BE2C (cell line): ENCODE measurements around the gene CYP4Z1.
"Not testable (repeated sequence)": the region's sequence is repeated elsewhere in the genome, so short reads cannot be mapped to it uniquely, and the experiment has no call there.

ENCODE experiments used
- DNase-seq: peaks from one replicate; pipeline ENCODE4 v3.0.0-alpha.2; 2020
- H3K27me3 ChIP-seq: fragments of 250-450 bp; sonication (Bioruptor Pico); 2 replicates; pipeline ENCODE4 v1.5.1; 2020; ENCODE audit warnings: mild to moderate bottlenecking
- H3K36me3 ChIP-seq: fragments of 250-450 bp; sonication (Bioruptor Pico); 2 replicates; pipeline ENCODE4 v1.5.1; 2020; ENCODE audit warnings: mild to moderate bottlenecking
- H3K4me1 ChIP-seq: fragments of 250-450 bp; sonication (Bioruptor Pico); 2 replicates; pipeline ENCODE4 v1.5.1; 2020
- H3K4me3 ChIP-seq: 2 replicates; pipeline ENCODE4 v1.5.1; 2011; ENCODE audit warnings: low read depth, low read length
- H3K9me3 ChIP-seq: fragments of 250-450 bp; sonication (Bioruptor Pico); 2 replicates; pipeline ENCODE4 v1.5.1; 2020
- TF ChIP-seq, protein P1 (sequence below): IDR thresholded peaks from 2 replicates; pipeline ENCODE4 v1.5.1; 2012; ENCODE audit warnings: mild to moderate bottlenecking, low read depth, low read length

CYP4Z1 gene

DNA sequence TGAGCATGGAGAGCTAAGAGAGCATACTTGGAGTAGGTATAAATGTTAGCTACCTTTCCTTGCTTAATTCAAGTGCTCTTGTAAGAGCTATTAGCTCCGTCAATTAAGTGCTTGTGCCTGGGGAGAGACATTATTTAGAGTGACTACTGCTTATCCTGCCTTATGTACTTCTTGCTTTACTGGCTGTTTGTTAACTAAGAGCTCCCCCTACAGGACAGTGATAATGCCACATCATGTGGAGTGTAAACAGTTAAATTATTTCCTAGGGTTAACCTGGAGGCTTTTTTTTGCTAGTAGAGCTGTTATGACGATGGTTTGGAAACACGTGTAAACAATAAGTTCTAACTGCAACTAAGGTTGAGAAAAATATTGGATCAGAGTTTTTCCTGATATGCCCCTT lies 24.4 kb downstream of the CYP4Z1 start:
- not testable (repeated sequence) for H3K27me3 ChIP-seq, H3K4me3 ChIP-seq, H3K4me1 ChIP-seq, H3K9me3 ChIP-seq, H3K36me3 ChIP-seq, DNase-seq
- TF ChIP-seq, protein P1, sequence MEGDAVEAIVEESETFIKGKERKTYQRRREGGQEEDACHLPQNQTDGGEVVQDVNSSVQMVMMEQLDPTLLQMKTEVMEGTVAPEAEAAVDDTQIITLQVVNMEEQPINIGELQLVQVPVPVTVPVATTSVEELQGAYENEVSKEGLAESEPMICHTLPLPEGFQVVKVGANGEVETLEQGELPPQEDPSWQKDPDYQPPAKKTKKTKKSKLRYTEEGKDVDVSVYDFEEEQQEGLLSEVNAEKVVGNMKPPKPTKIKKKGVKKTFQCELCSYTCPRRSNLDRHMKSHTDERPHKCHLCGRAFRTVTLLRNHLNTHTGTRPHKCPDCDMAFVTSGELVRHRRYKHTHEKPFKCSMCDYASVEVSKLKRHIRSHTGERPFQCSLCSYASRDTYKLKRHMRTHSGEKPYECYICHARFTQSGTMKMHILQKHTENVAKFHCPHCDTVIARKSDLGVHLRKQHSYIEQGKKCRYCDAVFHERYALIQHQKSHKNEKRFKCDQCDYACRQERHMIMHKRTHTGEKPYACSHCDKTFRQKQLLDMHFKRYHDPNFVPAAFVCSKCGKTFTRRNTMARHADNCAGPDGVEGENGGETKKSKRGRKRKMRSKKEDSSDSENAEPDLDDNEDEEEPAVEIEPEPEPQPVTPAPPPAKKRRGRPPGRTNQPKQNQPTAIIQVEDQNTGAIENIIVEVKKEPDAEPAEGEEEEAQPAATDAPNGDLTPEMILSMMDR: peak; percentile 21; the same call in 1 of the 2 replicates

DNA sequence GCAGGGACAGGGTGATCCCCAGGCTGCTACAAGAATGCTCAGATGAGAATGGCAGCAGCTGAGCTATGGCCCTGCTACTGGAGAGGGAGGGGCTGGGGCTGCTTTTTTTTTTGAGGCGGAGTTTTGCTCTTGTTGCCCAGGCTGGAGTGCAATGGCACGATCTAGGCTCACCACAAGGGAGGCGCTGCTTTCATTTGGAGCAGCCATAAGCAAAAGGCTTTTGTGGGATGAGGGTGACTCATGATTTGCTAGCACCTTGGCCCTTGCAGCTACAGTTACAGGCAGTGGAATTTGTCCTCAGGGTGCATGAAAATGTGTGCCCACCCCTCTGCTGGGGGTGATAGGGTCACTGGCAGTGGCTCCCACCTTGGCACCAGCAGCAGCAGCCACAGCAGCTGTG lies 37.8 kb downstream of the CYP4Z1 start:
- H3K9me3 ChIP-seq: no peaks in the 10 kb centered on the region
- no peaks in the 10 kb centered on the region for H3K27me3 ChIP-seq
- H3K4me1 ChIP-seq: no peaks in the 10 kb centered on the region
- TF ChIP-seq, protein P1: no peak
- DNase-seq: no peak
- H3K4me3 ChIP-seq: no peak overlapping the region
- no peaks in the 10 kb centered on the region for H3K36me3 ChIP-seq

DNA sequence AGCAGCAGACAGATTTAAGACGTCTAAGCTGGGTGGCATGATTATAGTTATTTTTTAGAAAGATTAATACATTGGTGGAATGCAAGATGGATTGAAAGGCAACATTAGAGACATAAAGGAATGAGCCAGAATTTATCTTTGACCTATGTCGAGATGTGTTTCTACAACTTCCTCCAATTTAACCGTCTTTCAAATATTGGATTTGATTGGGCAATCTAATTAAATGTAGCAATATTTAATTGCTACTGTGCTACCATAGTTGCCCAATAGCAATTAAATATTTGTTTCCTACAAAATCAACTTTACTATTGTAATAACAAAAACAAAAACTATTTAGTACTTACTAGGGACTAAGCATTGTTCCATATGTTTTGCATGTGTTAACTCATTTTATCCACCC lies 39.8 kb downstream of the CYP4Z1 start:
- no peaks in the 10 kb centered on the region for H3K9me3 ChIP-seq
- TF ChIP-seq, protein P1: no peak
- H3K4me1 ChIP-seq: no peaks in the 10 kb centered on the region
- no peaks in the 10 kb centered on the region for H3K36me3 ChIP-seq
- no peak overlapping the region for H3K4me3 ChIP-seq
- DNase-seq: no peak
- no peaks in the 10 kb centered on the region for H3K27me3 ChIP-seq

DNA sequence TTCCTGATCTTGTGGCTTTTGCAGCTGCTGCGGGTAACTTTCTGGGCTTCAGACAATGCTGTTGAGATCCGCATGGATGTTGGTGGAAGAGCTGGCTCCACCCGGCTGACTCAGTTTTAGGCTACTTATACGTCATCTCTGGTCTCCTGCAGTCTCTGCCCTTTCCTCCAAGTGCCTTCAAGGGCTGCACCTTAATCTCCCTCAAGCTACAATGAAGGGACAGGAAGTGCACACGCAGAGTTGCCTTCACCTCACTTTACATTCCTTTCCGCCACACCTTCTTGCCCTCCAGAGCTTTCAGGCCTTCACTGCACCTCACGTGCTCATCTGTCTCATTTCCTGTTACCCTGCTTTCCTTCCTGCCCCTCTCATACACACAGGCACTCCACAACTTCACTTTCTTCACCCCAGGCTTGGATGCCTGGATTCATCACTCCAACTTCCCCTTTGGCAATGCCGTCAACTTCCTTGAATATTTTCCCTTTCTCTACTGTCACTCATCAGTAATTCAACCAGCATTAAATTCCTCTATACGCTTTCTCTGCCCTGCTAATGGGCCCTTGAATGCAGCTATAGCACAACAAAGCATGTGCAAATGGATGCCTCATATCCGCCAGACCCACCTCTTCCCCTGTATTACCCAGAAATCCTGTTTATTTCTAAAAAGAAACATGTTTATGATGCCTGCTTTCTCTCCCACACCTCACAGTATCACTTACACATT lies 41.0 kb downstream of the CYP4Z1 start:
- DNase-seq, H3K4me1 ChIP-seq, H3K36me3 ChIP-seq, H3K4me3 ChIP-seq, H3K27me3 ChIP-seq, H3K9me3 ChIP-seq: not testable (repeated sequence)

DNA sequence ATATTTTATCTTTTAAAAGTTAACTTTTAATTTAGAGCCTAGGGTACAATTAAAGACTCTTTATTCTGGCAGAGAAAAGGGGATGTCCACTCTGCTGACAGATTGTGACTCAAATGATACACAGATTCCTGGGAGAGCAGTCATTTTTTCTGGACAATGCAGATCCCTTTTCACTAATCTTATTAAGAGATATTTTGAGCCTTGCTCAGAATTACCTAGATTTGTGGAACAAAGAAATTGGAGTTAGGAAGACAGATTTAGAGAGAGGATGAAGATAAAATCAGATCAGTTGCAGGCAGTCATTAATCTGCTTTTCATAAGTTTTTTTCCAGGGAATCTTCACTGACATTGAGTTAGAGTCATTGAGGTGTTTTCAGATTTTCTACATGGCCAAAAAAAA lies 42.5 kb downstream of the CYP4Z1 start:
- H3K27me3 ChIP-seq, H3K36me3 ChIP-seq, H3K9me3 ChIP-seq, DNase-seq, H3K4me3 ChIP-seq, H3K4me1 ChIP-seq: not testable (repeated sequence)

DNA sequence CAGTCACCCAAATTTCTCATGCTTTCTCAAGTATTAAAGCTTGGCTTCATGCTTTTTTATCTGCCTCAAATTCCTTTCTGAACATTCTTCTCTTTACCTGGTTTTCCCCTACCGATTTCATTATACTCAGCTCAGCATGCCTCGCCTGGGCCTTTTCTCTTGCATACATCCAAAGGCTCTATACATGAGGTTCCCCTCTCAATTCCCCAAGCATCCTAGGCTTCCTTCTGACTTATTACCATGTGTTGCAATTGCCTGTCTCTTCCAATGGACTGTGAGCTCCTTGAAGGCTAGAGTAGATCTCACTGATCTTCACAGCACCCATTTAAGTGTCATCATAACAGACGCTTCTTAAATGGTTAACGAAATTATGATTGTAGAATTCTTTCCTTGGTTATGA lies 46.1 kb downstream of the CYP4Z1 start:
- no peaks in the 10 kb centered on the region for H3K27me3 ChIP-seq
- TF ChIP-seq, protein P1: no peak
- H3K4me1 ChIP-seq: no peaks in the 10 kb centered on the region
- DNase-seq: no peak
- no peaks in the 10 kb centered on the region for H3K9me3 ChIP-seq
- H3K36me3 ChIP-seq: no peaks in the 10 kb centered on the region
- no peak overlapping the region for H3K4me3 ChIP-seq

DNA sequence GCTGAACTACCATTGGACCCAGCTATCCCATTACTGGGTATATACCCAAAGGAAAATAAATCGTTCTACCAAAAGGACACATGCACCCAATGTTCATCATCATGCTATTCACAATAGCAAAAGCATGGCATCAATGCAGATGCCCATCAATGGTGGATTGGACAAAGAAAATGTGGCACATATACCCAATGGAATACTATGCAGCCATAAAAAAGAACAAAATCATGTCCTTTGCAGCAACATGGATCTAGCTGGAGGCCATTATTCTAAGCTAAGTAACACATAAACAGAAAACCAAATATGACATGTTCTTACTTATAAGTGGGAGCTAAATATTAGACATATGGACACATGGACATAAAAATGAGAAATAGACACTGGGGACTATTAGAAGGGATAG lies 54.0 kb downstream of the CYP4Z1 start:
- not testable (repeated sequence) for H3K4me3 ChIP-seq, DNase-seq, H3K27me3 ChIP-seq, H3K9me3 ChIP-seq, H3K36me3 ChIP-seq, H3K4me1 ChIP-seq

DNA sequence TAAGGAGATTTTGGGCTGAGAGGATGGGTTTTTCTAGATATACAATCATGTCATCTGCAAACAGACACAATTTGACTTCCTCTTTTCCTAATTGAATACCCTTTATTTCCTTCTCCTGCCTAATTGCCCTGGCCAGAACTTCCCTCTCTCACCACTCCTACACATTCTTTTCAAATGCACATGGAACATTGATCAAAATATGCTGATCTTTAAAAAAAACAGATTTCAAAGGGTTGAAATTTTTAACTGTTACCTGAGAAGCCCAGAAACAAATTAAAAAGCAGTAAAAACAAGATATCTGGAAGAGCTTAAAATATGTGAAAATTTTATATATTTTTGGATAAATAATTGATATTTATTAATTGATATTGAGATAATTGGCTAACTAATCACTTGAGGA lies 57.8 kb downstream of the CYP4Z1 start:
- not testable (repeated sequence) for H3K4me1 ChIP-seq, DNase-seq, H3K36me3 ChIP-seq, H3K9me3 ChIP-seq, H3K4me3 ChIP-seq, H3K27me3 ChIP-seq

DNA sequence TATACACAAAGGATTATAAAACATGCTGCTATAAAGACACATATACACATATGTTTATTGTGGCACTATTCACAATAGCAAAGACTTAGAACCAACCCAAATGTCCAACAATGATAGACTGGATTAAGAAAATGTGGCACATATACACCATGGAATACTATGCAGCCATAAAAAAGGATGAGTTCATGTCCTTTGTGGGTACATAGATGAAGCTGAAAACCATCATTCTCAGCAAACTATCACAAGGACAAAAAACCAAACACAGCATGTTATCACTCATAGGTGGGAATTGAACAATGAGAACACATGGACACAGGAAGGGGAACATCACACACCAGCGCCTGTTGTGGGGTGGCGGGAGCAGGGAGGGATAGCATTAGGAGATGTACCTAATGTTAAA lies 60.0 kb downstream of the CYP4Z1 start:
- not testable (repeated sequence) for H3K27me3 ChIP-seq, H3K36me3 ChIP-seq, H3K4me1 ChIP-seq, H3K4me3 ChIP-seq, H3K9me3 ChIP-seq, DNase-seq
